ENCODE measurements around the gene ANKRD23. TPM values are rescaled to one million over a fixed set of nuclear protein-coding genes. Genes with fewer than 3 reads are reported as not detected.
"Not testable (repeated sequence)": the region's sequence is repeated elsewhere in the genome, so short reads cannot be mapped to it uniquely, and the experiment has no call there.

The ANKRD23 gene
- total RNA-seq, 1 experiment from 2014 or later, result 1.3 TPM

DNA sequence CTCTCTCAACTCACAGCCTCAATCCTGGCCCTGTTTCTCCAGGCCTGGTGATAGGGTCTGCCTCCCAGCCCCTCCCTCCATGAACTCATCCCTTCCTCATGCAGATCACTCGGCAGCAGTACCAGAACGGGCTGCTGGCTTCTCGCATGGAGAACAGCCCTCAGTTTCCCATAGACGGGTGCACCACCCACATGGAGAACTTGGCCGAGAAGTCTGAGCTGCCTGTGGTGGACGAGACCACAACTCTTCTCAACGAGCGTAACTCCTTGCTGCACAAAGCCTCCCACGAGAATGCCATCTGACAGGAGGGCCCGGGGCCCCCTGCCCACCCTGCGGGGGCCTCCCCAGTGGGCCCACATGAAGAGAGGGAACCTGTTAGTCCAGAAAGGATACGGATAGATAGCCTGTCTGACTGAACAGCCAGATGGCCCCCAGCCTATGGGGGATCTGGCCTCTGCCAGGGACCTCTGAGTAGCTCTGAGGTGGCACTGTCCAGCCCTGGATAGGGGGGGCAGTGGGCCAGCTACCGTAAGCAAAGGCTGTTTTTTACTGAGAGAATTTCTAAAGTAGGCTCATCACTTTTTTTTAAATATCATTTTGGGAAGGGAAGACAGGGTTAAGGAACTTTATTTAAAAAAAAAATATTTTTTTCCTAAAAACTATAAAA, 34.5 kb downstream of the ANKRD23 start:
- in situ Hi-C loops (cut with HindIII; ENCODE audit: low pct_unique_long_range_greater_than_20kb, low sequenced_read_pairs), result no loop called here
- DNase-seq (ENCODE audit: low read depth), result no peak

DNA sequence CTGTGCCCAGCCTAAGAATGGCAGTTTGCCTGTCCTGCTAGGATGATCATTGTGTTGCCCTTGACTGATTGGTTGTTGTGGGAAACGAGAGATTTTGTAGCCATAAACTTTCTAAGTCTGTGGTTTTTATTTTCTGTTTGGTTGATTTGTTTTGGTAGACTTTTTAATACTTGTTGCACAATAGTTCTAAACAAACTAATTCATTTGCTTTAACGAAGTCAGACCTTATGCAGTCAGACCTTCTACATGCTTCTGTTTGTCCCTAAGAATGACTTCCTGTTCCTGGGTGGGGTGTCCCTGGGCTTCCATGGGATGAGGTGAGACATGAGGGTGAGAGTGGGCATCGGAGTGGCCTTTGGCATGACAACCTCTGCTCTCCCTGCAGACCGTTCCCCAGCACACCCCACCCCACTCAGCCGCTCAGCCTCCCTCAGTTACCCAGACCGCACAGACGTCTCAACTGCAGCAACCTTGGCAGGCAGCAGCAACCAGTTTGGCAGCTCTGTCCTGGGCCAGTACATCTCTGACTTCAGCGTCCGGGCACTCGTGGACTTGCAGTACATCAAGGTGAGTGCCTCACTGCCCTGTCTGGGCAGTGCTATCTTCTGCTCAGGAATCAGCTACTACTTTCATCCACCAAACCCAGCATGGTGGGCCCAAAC, 35.5 kb downstream of the ANKRD23 start:
- in situ Hi-C loops (cut with HindIII; ENCODE audit: low pct_unique_long_range_greater_than_20kb, low sequenced_read_pairs), result no loop called here
- no peak for DNase-seq (ENCODE audit: low read depth)

DNA sequence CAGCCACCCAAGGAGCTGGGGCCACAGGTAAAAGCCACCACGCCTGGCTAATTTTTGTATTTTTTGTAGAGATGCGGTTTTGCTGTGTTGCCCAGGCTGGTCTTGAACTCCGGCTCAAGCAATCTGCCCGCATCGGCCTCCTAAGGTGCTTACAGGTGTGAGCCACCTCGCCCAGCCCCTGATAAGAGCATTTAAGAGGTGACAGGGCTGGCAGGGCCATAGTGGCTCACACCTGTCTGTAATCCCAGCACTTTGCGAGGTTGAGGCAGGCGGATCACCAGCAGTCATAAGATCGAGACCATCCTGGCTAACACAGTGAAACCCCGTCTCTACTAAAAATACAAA, 36.7 kb downstream of the ANKRD23 start:
- in situ Hi-C loops (cut with HindIII; ENCODE audit: low pct_unique_long_range_greater_than_20kb, low sequenced_read_pairs), result no loop called here

DNA sequence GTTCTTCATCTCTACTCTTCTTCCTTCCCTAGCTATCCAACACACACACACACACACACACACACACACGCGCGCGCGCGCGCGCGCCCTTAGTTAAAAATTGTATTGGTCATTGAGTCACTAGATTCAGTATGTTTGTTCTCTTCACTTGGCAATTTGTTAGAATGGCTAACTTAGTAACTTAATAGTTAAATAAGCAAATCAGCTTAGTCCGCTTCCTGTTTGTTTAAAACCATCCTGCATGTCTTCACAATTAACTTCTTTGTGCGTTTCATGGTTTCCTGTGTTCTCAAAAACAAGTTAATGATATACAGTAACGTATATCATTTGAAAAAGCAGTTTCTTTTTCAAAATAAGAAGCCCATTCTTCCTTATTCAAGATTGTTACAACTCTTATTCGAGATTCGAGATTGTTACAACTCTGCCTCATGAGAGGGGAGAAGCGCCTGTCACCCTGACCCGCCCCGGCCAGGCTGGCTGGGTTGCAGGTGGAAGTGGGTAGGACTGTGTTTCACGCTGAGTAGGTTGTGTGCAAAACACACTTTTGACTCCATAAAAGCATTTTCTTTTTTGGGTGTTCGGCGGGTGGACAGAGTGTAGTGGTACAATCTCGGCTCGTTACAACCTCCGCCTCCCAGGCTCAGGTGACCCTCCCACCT, 37.2 kb downstream of the ANKRD23 start:
- in situ Hi-C loops (cut with HindIII; ENCODE audit: low pct_unique_long_range_greater_than_20kb, low sequenced_read_pairs), result no loop called here
- peak; percentile 89 for DNase-seq (ENCODE audit: low read depth)

More for the DNA sequence above, 36.7 kb downstream of the ANKRD23 start:
- no peak for DNase-seq (ENCODE audit: low read depth)

DNA sequence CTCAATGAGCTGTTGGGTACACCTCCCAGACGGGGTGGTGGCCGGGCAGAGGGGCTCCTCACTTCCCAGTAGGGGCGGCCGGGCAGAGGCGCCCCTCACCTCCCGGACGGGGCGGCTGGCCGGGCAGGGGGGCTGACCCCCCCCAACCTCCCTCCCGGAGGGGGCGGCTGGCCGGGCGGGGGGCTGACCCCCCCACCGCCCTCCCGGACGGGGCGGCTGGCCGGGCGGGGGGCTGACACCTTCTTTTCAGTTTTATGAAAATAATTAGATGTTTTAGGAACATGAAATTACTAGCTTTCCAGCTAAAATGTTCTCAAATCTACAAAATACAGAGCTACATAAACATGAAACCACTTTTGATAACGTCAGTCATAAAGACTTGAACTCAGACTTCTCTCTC, 37.9 kb downstream of the ANKRD23 start:
- DNase-seq (ENCODE audit: low read depth); in situ Hi-C loops (cut with HindIII; ENCODE audit: low pct_unique_long_range_greater_than_20kb, low sequenced_read_pairs): not testable (repeated sequence)

DNA sequence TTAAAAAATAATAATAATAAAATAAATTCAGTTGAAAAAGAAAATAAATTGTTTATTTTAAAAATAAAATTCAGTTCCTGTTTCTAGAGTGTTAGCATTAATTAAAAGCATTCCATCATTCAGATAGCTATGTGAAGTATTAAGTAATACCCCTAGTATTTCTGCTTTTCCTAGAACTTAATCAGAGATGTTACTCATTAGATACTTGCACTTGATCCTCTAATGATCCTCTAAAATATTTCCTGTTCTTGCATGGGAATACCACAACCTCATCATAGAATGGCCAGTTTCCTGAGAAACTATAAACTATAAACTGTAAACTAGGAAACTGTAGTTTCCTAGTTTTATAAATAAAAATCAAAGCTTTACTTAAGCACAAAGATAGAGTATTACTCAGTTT, 38.8 kb downstream of the ANKRD23 start:
- DNase-seq (ENCODE audit: low read depth), result no peak
- in situ Hi-C loops (cut with HindIII; ENCODE audit: low pct_unique_long_range_greater_than_20kb, low sequenced_read_pairs), result no loop called here

DNA sequence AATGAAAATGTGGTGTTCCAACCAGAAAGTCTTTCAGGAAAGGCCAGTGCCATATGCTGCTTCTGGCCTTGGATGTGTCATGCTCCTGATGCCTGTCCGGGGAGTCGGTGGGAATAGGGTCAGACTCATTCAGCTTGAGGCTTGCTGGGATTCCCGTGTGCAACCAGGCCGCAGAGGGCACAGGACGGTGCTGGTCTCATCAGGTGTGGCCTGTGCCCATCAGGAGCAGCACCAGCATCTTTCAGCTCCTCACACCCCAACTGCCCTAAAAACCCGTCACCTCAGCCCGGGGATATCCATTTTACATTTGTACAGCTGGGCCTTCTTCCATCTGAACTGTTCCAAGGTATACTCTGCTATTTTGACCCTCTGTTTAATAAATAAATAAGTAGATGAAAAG, 41.1 kb downstream of the ANKRD23 start:
- in situ Hi-C loops (cut with HindIII; ENCODE audit: low pct_unique_long_range_greater_than_20kb, low sequenced_read_pairs), result no loop called here
- no peak for DNase-seq (ENCODE audit: low read depth)

DNA sequence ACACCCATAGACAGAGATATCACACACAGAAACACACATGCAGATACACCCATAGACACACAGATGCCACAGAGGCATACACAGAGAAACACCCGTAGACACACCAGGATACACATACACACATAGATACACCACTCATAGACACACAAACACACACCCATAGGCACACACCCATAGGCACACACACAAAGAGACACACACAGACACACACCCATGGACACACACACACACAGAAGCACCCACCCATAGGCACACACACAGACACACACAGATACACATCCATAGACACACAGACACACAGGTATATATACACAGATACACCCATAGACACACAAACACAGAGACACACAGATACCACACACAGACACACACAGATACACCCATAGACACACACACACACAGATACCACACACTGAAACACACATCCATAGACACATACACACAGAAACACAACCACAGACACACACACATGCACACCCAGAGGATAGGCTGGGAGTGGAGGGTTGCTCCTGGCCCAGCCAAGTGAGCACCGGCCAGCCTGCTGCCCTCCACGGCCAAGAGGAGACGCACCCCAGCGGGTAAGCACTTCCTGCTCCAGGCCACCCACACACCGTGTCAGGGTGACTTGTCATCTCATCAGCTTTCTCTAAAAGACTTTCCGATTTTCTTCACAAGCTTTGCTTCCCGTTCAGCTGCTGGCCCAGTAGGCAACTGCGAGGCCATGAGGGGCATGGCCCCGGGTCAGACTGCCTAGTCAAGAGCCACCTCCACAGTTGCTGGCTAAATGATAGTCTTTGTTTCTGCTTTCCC, 41.8 kb downstream of the ANKRD23 start:
- in situ Hi-C loops (cut with HindIII; ENCODE audit: low pct_unique_long_range_greater_than_20kb, low sequenced_read_pairs), result no loop called here
- no peak for DNase-seq (ENCODE audit: low read depth)

DNA sequence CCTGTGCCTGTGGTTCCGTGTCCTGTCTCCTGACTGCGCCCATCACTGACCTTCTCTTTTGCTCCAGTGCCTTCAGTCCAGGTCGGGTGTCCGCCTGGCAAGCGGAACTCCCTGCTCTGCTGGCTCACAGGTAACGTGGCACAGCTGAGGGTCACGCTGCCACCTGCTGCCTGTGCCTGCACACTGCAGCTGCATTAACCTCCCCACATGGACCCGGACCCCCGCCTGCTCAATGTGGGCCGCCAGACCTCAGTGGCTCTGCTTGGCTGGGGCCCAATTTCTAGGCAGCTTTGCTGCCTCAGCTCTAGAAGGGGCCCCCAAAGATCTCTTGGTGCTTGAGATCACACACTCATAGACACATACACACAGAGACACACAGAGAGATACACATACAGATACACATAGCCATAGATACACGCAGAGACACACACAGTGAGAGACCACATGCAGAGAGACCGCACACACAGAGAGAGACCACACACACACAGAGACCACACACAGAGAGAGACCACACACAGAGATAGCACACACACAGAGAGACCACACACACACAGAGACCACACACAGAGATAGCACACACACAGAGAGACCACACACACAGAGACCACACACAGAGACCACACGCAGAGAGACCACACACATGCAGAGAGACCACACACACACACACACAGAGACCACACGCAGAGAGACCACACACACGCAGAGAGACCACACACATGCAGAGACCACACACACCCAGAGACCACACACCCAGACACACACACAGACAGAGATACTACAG, 42.6 kb downstream of the ANKRD23 start:
- in situ Hi-C loops (cut with HindIII; ENCODE audit: low pct_unique_long_range_greater_than_20kb, low sequenced_read_pairs), result no loop called here
- peak; percentile 75 for DNase-seq (ENCODE audit: low read depth)

DNA sequence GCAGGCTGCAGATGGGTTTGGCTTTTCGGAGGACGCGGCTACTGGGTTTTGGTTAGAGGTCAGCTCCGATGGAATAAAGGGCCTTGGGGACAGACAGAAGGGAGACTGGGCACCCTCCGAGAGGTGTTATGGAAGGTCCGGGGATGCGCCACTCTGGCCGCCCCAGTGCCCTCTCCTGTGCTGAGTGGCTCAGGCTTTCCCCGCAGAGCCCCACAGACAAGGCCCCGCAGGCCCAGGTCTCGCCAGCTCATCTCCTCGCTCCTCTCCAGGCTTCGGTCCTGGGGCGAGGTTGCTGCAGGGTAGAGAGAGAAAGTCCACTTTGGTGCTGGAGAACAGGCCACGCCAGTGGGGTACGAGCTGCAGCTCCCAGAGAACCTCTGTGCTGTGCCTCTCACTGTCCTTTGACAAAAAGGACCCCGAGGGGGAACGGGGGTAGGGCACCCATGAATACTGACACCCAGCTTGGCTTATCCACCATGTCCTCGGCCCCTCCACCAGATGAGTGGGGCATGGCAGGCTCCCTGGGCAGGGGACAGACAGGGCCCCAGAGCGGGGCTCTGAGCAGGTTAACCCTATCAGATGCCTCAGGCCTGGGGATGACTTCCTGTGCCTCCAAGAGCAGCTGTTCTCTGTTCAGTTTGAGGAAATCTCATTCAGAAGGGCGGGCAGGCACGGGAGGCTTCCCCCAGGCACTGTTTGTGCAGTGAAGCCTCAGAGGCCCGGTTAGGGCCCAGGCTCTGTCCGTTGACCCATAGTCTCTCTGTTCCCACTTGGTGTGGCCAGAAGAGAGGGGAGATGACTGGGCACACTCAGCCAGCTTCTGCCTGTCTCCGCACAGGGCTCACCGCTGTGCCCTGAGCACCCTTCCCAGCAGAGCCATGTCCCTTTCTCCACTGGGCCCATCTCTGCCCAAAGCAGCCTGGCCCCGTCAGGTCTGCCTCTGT, 43.5 kb downstream of the ANKRD23 start:
- in situ Hi-C loops (cut with HindIII; ENCODE audit: low pct_unique_long_range_greater_than_20kb, low sequenced_read_pairs), result no loop called here
- no peak for DNase-seq (ENCODE audit: low read depth)

DNA sequence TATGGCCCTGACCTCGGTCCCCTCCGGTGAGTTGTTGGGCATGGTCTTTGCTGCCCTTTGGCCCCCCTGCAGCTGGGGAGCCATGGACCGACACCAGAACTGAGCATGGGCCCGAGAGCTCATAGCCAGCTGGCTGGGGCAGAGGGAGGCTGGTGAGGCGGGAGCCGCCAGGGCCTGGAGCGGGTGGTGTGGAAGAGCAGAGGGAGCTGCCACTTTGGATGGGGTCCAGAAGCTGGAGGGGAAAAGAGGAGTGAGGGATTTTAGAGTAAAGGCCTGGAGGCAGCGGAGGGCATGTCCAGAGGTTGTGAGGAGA, 44.2 kb downstream of the ANKRD23 start:
- in situ Hi-C loops (cut with HindIII; ENCODE audit: low pct_unique_long_range_greater_than_20kb, low sequenced_read_pairs), result no loop called here
- DNase-seq (ENCODE audit: low read depth), result no peak

DNA sequence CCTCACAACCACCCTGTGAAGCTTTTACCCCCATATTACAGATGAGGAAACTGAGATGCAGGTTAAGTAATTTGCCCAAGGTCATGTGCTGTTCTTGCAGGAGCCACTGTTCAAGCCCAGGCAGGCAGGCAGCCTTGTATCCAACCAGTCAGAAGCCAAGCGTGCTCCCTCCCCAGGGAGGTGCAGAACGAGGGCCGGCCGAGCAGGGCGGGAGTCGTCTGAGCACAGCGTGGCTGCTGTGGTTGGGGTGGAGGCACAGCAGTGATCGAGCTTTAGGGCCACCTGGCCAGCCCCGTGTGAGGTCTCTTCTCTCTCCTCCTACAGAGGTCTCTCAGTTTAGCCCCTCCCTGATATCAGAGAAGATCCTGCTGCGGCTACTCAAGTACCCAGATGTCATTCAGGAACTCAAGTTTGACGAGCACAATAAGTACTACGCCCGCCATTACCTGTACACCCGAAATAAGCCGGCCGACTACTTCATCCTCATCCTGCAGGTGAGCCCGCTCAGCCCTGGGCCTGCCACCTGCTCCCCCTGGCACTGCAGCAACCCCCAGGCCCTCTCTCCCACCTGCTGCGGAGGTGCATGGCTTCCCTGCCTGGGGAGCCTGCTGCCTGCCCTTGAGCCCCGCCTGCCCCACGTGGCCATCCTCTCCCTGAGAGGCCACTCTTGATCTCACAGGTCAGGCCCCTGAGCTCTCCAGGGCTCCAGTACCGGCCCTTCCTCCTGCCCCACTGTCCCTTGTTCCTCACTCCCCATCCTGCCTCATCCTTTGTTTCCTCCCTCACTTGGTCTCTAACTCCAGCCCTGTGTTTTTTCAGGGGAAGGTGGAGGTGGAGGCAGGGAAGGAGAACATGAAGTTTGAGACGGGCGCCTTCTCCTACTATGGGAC, 44.8 kb downstream of the ANKRD23 start:
- DNase-seq (ENCODE audit: low read depth), result no peak
- in situ Hi-C loops (cut with HindIII; ENCODE audit: low pct_unique_long_range_greater_than_20kb, low sequenced_read_pairs), result no loop called here

DNA sequence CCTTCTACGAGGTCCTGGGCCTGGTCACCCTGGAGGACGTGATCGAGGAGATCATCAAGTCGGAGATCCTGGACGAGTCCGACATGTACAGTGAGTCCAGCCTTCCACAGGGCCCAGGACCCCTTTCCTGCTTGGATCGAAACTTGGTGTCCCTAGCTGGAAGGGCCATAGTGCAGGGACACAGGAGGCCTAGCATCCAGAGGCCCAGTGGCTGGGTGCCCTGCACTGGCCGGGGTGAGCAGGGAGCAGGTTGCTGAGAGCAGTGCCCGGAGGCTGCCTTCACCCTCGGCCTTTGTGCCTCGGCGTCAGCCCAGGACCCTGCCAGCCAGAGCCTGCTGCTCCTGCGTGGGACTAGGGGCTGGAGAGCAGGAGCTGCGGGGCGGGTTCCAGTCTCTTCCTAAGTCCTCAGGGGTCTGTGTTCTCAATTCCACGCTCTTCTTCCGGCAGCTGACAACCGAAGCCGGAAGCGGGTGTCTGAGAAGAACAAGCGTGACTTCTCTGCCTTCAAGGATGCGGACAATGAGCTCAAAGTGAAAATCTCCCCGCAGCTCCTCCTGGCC, 46.7 kb downstream of the ANKRD23 start:
- no peak for DNase-seq (ENCODE audit: low read depth)
- in situ Hi-C loops (cut with HindIII; ENCODE audit: low pct_unique_long_range_greater_than_20kb, low sequenced_read_pairs), result no loop called here

DNA sequence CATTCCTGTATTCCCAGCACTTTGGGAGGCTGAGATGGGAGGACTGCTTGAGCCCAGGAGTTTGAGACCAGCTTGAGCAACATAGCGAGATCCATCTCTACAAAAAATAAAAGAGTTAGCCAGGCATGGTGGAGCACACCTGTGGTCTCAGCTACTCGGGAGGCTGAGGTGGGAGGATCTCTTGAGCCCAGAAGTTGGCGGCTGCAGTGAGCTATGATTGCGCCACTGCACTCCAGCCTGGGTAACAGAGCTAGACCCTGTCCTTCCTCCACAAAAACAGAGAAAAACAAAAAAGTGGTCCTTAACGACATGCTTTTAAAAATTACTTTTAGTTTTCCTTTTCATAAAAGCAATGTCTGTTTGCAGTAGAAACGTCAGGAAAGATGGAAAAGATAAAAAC, 47.3 kb downstream of the ANKRD23 start:
- in situ Hi-C loops (cut with HindIII; ENCODE audit: low pct_unique_long_range_greater_than_20kb, low sequenced_read_pairs); DNase-seq (ENCODE audit: low read depth): not testable (repeated sequence)

DNA sequence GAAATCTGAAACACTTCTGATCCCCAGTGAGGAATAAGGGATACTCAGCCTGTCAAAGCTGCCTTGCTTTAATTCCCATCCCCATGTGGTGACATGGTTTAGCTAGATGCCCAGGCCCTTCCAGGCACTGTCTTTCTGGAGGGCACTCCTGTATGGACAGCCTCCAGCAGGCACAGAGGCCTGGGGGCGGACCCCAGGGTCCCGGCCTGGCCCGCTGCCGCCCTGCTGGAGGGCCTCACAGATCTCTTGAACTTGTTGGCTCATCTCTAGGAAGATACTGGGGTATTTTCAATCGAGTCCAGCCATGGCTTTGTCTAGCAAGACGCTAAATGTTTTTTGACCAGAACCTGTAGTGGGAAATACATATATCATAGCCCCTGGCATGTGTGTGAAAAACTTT, 48.7 kb downstream of the ANKRD23 start:
- in situ Hi-C loops (cut with HindIII; ENCODE audit: low pct_unique_long_range_greater_than_20kb, low sequenced_read_pairs), result no loop called here
- DNase-seq (ENCODE audit: low read depth), result no peak

All from Caki2 (cell line).